HFF-Myc (cell line): Measurements from ENCODE around the gene CCNY.

ENCODE experiments used
- DNase-seq: peaks from one replicate; pipeline ENCODE4 v3.0.0-alpha.2; 2011; ENCODE audit warnings: low read depth; ENCODE audit errors: extremely low read depth
- H3K4me3 ChIP-seq: replicated peaks from 2 replicates; pipeline ENCODE4 v1.5.1; 2011; ENCODE audit warnings: low read depth, mild to moderate bottlenecking, control low read depth, low read length
- CTCF ChIP-seq: IDR thresholded peaks from 2 replicates; pipeline ENCODE4 v1.5.1; 2012; ENCODE audit warnings: mild to moderate bottlenecking, low read depth, low read length, control low read depth; ENCODE audit errors: missing control alignments

The CCNY gene

GRCh38 chr10:35545878-35546590 is 209.7 kb downstream of the CCNY start:
- no peak overlapping the region for H3K4me3 ChIP-seq
- no peak for TF ChIP-seq CTCF
- DNase-seq, result no peak

- no peak overlapping the region for H3K4me3 ChIP-seq
- TF ChIP-seq CTCF, result no peak
- DNase-seq, result no peak
Observed at GRCh38 chr10:35546824-35547225, 210.5 kb downstream of the CCNY start.

GRCh38 chr10:35552650-35553342 is 216.5 kb downstream of the CCNY start:
- no peak for TF ChIP-seq CTCF
- no peak for DNase-seq
- H3K4me3 ChIP-seq, result no peak overlapping the region

- TF ChIP-seq CTCF, result no peak
- H3K4me3 ChIP-seq, result no peak overlapping the region
- no peak for DNase-seq
Observed at GRCh38 chr10:35554036-35554435, 217.7 kb downstream of the CCNY start.

- no peak for TF ChIP-seq CTCF
- no peak for DNase-seq
- no peak overlapping the region for H3K4me3 ChIP-seq
Observed at GRCh38 chr10:35554461-35555056, 218.2 kb downstream of the CCNY start.

- H3K4me3 ChIP-seq, result no peak overlapping the region
- TF ChIP-seq CTCF, result no peak
- no peak for DNase-seq
Observed at GRCh38 chr10:35555962-35556930, 219.9 kb downstream of the CCNY start.
